ENCODE measurements around the gene DPEP2NB. TPM values are rescaled to one million over a fixed set of nuclear protein-coding genes. Genes with fewer than 3 reads are reported as not detected.
"Not testable (repeated sequence)": the region's sequence is repeated elsewhere in the genome, so short reads cannot be mapped to it uniquely, and the experiment has no call there.

The DPEP2NB gene
- polyA plus RNA-seq, 10 donors = not detected

- no peak for DNase-seq
These were observed 2.3 kb downstream of the DPEP2NB start for GRCh38 chr16:68013440-68013839.

DNA sequence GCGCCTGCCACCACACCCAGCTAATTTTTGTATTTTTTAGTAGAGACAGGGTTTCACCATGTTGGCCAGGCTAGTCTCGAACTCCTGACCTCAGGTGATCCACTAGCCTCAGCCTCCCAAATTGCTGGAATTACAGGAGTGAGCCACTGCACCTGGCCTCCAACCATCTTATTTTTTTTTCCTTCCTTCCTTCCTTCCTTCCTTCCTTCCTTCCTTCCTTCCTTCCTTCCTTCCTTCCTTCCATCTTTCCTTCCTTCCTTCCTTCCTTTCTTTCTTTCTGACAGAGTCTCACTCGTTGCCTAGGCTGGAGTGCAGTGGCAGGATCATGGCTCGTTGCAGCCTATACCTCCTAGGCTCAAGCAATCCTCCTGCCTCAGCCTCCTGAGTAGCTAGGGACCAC is 5.8 kb downstream of the DPEP2NB start:
- not testable (repeated sequence) for DNase-seq

GRCh38 chr16:68009157-68009735 is 6.5 kb downstream of the DPEP2NB start:
- no peak for DNase-seq

DNA sequence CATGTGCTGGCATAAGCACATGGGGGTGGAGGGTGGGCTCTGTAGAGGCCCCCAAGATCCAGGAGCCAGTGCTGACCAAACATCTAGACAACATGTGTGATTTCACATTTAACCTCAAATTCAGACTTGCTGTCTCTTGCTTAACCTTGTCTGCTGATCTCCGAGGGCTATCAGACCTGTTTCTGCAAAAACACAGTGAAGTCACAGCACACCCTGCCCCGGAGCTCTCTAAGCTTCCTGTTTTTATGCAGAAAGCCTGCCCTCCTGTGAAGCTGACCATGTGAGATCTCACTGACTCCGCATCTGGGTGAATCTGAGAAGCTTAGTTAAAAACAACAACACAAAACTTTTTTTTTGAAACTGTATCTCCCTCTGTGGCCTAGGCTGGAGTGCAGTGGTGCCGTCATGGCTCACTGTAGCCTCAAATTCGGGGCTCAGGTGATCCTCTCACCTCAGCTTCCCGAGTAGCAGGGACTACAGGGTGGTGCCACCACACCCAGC is 9.9 kb downstream of the DPEP2NB start:
- DNase-seq = peak in 1 of 3 donors; percentile 43

DNA sequence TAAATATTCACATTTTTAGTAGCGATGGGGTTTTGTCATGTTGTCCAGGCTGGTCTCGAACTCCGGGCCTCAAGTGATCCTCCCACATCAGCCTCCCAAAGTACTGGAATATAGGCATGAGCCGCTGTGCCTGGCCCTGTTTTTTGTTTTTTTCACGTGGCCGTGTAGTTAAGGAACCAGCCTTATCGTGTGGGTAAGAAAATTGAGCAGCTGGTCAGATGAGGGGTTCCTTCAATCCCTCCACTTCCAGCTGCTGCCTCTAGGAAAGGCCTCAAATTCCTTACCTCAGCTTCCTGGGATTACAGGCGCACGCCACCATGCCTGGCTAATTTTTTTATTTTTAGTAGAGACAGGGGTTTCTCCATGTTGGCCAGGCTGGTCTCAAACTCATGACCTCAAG is 10.5 kb downstream of the DPEP2NB start:
- no peak for DNase-seq

GRCh38 chr16:68003031-68003430 is 12.7 kb downstream of the DPEP2NB start:
- DNase-seq = no peak

DNA sequence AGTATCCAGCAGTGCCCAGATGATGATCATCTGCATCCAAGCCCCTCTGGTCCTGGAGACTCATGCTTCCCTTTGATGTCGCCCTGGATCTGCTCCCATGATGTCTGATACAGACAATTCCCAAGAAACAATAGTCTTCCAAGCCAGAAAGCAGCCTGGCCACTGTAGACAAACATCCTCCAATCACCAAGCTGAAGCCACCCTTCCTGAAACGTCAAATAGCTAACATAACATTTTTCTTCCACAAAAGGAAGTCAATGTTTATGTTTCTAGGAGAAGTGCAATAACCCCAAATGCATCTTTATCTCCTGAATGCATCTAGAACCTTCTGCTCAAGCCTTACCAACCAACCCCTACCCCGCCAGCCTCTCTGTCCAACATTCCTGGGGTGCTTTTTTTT is 15.3 kb downstream of the DPEP2NB start:
- peak in 1 of 3 donors; percentile 25 for DNase-seq

GRCh38 chr16:67999985-68000384 is 15.7 kb downstream of the DPEP2NB start:
- DNase-seq = no peak

DNA sequence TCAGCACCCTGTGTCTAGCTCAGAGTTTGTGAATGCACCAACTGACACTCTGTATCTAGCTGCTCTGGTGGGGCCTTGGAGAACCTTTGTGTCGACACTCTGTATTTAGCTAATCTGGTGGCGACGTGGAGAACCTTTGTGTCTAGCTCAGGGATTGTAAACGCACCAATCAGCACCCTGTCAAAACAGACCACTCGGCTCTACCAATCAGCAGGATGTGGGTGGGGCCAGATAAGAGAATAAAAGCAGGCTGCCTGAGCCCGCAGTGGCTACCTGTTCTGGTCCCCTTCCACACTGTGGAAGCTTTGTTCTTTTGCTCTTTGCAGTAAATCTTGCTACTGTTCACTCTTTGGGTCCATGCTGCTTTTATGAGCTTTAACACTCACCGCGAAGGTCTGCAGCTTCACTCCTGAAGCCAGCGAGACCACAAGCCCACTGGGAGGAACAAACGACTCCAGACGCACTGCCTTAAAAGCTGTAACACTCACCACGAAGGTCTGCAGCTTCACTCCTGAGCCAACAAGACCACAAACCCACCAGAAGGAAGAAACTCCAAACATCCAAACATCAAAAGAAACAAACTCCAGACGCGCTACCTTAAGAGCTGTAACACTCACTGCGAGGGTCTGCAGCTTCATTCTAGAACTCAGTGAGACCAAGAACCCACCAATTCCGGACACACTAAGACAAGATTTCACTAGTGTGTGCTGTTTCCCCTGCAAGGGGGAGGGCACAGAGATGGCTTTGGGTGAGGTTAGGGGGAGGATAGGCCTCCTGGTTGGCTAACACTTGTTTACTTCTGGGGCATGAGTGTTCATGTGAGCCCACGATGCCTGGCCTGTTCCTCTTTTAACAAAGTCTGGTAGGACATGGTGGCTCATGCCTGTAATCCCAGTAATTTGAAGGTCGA is 16.7 kb downstream of the DPEP2NB start, which contains the start of gene DPEP2:
Gene DPEP2 (minus strand): TSS at position 706 of the 910 bp plus-strand sequence. CDS start 6,272 bp downstream, outside the sequence.
- peak in 1 of 3 donors; percentile 20 for DNase-seq

DNA sequence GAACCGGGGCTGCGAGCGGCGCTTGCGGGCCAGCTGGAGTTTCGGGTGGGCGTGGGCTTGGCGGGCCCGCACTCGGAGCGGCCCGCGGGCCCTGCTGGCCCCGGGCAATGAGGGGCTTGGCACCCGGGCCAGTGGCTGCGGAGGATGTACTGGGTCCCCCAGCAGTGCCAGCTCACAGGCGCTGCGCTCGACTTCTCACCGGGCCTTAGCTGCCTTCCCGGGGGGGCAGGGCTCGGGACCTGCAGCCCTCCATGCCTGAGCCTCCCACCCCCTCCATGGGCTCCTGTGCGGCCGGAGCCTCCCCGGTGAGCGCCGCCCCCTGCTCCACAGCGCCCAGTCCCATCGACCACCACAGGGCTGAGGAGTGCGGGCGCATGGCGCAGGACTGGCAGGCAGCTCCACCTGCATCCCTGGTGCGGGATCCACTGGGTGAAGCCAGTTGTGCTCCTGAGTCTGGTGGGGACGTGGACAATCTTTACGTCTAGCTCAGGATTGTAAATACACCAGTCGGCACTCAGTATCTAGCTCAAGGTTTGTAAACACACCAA is 17.4 kb downstream of the DPEP2NB start:
- not testable (repeated sequence) for DNase-seq

- DNase-seq = no peak
These were observed 19.0 kb downstream of the DPEP2NB start for GRCh38 chr16:67996666-67997065.

DNA sequence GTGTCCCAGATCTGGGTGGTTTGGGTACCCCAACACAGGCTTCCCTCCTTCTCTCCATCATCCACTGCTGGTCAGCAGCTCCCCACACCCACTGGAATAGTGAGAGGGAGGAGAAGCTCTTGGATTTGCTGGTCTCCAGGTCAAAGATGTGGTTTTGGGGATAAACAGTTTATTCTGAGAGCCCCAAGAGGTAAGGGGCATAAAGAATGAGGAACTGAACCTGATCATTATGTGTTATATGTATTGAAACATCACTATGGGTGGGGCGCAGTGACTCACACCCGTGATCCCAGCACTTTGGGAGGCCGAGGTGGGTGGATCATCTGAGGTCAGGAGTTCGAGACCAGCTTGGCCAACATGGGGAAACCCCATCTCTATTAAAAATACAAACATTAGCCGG is 20.3 kb downstream of the DPEP2NB start:
- DNase-seq = no peak

GRCh38 chr16:67994040-67994408 is 21.7 kb downstream of the DPEP2NB start:
- not testable (repeated sequence) for DNase-seq

DNA sequence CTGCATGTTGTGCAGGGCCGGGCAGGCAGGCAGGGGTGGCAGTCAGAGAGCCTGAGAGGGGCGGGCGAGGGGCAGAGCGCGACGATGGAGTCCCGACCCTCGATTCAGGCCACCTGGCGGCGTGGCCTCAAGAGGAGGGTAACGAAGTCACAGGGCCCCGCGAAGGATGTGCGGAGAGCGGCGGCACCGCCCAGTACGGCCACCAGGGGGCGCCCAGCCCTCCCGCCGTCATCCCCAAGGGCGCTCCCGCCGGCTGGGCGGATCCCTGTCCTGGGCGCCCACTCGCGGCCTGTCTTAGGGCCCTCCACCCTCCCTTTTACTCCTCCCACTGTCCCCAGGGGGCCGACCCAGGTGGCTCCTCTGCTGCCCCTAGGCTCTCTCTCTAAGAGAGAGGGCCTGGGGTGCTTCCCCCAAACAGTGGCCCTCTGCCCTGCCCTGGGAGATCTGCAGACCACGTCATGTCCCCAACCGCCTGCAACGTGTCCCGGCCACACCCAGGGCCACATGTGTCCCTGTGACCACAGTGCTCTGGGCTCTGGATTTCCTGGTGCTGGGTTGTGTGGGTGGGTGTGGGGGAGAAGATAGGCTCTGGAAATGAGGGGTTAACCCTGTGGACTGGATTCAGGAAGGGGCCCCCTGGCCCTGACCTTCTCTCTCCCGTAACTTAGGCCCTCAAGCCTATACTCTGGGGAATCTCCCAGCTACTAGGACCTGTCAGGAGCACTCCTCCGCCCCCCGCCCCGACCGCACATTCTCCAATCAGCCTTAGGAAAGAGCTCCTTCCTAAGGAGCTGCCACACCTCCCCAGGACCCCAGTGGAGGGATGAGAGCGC is 22.3 kb downstream of the DPEP2NB start:
- peak; percentile 62 to 88 (median 78) for DNase-seq

GRCh38 chr16:67992661-67993206 is 23.0 kb downstream of the DPEP2NB start:
- no peak for DNase-seq

DNA sequence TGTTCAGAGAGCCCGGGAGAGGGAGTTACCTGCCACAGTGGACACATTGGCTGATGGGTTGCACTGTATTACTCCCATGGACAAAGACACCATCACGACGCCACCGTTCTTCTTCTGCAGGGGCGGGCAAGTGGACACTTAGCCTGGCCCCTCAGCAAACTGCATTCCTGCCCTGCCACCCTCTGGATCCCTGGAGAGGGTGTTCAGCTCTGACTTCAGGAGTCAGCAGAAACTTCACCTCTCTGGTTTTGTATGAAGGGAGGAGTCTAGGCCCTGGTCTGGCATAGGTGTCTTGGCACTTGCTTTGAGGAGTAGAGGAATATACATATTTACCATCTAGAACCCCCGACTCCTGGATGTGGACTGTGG is 25.7 kb downstream of the DPEP2NB start:
- no peak for DNase-seq

GRCh38 chr16:67989322-67990017 is 26.2 kb downstream of the DPEP2NB start:
- no peak for DNase-seq

GRCh38 chr16:67988675-67989074 is 27.0 kb downstream of the DPEP2NB start:
- no peak for DNase-seq

- peak in 1 of 3 donors; percentile 34 for DNase-seq
These were observed 28.1 kb downstream of the DPEP2NB start for GRCh38 chr16:67987460-67988160.

DNA sequence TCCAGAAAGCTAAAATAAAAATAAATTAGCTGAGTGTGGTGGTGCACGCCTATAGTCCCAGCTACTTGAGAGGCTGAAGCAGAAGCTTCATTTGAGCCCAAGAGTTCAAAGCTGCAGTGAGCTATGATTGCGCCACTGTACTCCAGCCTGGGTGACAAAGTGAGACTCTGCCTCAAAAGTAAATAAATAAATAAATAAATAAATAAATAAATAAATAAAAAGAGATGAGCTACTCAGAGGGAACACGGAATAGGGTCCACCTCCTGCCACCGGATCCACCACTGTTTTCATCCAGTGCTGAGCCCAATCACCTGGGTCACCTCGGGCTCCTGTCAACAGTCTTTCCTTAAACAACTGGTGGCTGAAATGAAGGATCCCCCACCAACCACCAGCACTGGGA is 28.8 kb downstream of the DPEP2NB start:
- DNase-seq = no peak
